ENCODE measurements around the gene VTCN1. TPM values are rescaled to one million over a fixed set of nuclear protein-coding genes. Genes with fewer than 3 reads are reported as not detected.

VTCN1 gene
- total RNA-seq, 1 experiment from 2014 or later, result not detected

- H3K4me3 Mint-ChIP-seq, result no peak overlapping the region
- peaks cover 4% of the 10 kb centered on the region for H3K4me1 Mint-ChIP-seq
- ChIA-PET CTCF (no interaction called here), POLR2A (no interaction called here)
- 0 out of 2 replicates have a peak, but pooled peaks cover 7% of the 10 kb centered on the region for H3K36me3 Mint-ChIP-seq
- TF ChIP-seq ZNF396 (CRISPR knock-in tag; IDR thresholded peaks at IDR 0.05; ENCODE audit: borderline replicate concordance), result no peak
- TF ChIP-seq ZMAT4 (CRISPR knock-in tag; IDR thresholded peaks at IDR 0.05), result no peak
- TF ChIP-seq FOXK1 (CRISPR knock-in tag; IDR thresholded peaks at IDR 0.05), result no peak
- no peak for TF ChIP-seq RORB (CRISPR knock-in tag; IDR thresholded peaks at IDR 0.05)
- TF ChIP-seq, protein P1, sequence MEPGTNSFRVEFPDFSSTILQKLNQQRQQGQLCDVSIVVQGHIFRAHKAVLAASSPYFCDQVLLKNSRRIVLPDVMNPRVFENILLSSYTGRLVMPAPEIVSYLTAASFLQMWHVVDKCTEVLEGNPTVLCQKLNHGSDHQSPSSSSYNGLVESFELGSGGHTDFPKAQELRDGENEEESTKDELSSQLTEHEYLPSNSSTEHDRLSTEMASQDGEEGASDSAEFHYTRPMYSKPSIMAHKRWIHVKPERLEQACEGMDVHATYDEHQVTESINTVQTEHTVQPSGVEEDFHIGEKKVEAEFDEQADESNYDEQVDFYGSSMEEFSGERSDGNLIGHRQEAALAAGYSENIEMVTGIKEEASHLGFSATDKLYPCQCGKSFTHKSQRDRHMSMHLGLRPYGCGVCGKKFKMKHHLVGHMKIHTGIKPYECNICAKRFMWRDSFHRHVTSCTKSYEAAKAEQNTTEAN (CRISPR knock-in tag; IDR thresholded peaks at IDR 0.05), result no peak
- no peak for TF ChIP-seq ATF6 (CRISPR knock-in tag; IDR thresholded peaks at IDR 0.05)
- no peak for TF ChIP-seq CREM (CRISPR knock-in tag; IDR thresholded peaks at IDR 0.05)
- no peak for TF ChIP-seq SOX15 (CRISPR knock-in tag; IDR thresholded peaks at IDR 0.05)
- TF ChIP-seq NR2C2 (CRISPR knock-in tag; IDR thresholded peaks at IDR 0.05), result no peak
- no peak for TF ChIP-seq NFE2L1 (CRISPR knock-in tag; IDR thresholded peaks at IDR 0.05)
- TF ChIP-seq TEAD4 (CRISPR knock-in tag; IDR thresholded peaks at IDR 0.05), result no peak
- no peak for TF ChIP-seq E2F5 (CRISPR knock-in tag; IDR thresholded peaks at IDR 0.05)
- TF ChIP-seq ESRRA (CRISPR knock-in tag; IDR thresholded peaks at IDR 0.05; ENCODE audit: borderline replicate concordance), result no peak
- no peak for TF ChIP-seq ATF1 (CRISPR knock-in tag; IDR thresholded peaks at IDR 0.05)
- TF ChIP-seq, protein P2, sequence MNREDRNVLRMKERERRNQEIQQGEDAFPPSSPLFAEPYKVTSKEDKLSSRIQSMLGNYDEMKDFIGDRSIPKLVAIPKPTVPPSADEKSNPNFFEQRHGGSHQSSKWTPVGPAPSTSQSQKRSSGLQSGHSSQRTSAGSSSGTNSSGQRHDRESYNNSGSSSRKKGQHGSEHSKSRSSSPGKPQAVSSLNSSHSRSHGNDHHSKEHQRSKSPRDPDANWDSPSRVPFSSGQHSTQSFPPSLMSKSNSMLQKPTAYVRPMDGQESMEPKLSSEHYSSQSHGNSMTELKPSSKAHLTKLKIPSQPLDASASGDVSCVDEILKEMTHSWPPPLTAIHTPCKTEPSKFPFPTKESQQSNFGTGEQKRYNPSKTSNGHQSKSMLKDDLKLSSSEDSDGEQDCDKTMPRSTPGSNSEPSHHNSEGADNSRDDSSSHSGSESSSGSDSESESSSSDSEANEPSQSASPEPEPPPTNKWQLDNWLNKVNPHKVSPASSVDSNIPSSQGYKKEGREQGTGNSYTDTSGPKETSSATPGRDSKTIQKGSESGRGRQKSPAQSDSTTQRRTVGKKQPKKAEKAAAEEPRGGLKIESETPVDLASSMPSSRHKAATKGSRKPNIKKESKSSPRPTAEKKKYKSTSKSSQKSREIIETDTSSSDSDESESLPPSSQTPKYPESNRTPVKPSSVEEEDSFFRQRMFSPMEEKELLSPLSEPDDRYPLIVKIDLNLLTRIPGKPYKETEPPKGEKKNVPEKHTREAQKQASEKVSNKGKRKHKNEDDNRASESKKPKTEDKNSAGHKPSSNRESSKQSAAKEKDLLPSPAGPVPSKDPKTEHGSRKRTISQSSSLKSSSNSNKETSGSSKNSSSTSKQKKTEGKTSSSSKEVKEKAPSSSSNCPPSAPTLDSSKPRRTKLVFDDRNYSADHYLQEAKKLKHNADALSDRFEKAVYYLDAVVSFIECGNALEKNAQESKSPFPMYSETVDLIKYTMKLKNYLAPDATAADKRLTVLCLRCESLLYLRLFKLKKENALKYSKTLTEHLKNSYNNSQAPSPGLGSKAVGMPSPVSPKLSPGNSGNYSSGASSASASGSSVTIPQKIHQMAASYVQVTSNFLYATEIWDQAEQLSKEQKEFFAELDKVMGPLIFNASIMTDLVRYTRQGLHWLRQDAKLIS (CRISPR knock-in tag; IDR thresholded peaks at IDR 0.05; ENCODE audit: borderline replicate concordance), result no peak
- no peak for TF ChIP-seq CTCF (IDR thresholded peaks at IDR 0.05)
- no peak overlapping the region for H3K27ac Mint-ChIP-seq
- DNase-seq (ENCODE audit: low spot score), result no peak
- H3K27me3 Mint-ChIP-seq (ENCODE audit: low read depth), result no peaks in the 10 kb centered on the region
- ATAC-seq, result no peak
- peaks cover 17% of the 10 kb centered on the region for H3K9me3 Mint-ChIP-seq
Measured at GRCh38 chr1:117189726-117190125, 21.0 kb downstream of the VTCN1 start.

Data from WTC11 (cell line).